Measurements from ENCODE around the gene PRPH. TPM values are rescaled to one million over a fixed set of nuclear protein-coding genes. Genes with fewer than 3 reads are reported as not detected.

PRPH gene
- total RNA-seq, 1 donor from 2014 or later = 7.3 TPM

DNA sequence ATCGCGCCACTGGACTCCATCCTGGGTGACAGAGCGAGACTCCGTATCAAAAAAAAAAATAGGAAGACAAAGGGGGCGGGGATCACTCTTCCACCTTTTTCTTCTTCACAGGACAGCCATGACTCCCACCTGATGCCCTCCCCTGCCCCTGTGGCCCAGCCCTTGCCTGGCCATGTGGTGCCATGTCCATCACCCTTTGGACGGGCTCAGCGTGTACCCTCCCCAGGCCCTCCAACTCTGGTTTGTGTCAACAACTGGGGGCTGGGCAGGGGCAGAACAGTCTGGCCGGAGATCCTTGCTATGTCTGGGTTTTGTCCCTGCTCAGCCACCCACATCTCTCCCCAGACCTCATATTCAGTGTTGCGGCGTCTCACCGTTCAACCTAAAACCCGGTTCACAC lies 33.9 kb downstream of the PRPH start:
- TF ChIP-seq, protein P1, sequence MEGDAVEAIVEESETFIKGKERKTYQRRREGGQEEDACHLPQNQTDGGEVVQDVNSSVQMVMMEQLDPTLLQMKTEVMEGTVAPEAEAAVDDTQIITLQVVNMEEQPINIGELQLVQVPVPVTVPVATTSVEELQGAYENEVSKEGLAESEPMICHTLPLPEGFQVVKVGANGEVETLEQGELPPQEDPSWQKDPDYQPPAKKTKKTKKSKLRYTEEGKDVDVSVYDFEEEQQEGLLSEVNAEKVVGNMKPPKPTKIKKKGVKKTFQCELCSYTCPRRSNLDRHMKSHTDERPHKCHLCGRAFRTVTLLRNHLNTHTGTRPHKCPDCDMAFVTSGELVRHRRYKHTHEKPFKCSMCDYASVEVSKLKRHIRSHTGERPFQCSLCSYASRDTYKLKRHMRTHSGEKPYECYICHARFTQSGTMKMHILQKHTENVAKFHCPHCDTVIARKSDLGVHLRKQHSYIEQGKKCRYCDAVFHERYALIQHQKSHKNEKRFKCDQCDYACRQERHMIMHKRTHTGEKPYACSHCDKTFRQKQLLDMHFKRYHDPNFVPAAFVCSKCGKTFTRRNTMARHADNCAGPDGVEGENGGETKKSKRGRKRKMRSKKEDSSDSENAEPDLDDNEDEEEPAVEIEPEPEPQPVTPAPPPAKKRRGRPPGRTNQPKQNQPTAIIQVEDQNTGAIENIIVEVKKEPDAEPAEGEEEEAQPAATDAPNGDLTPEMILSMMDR (conservative IDR thresholded peaks at IDR 0.05) = no peak

DNA sequence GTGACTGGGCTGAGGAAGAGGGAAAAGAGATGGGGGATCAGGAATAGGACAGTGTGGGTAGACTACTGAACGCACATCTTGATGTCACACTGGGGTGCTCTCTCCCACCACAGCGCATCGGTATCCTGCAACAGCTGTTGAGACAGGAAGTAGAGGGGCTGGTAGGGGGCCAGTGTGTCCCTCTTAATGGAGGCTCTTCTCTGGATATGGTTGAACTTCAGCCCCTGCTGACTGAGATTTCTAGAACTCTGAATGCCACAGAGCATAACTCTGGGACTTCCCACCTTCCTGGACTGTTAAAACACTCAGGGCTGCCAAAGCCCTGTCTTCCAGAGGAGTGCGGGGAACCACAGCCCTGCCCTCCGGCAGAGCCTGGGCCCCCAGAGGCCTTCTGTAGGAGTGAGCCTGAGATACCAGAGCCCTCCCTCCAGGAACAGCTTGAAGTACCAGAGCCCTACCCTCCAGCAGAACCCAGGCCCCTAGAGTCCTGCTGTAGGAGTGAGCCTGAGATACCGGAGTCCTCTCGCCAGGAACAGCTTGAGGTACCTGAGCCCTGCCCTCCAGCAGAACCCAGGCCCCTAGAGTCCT lies 35.2 kb downstream of the PRPH start:
- Mint-ChIP-seq H3K4me3 (no peak overlapping the region), H3K36me3 (peaks cover 8% of the 10 kb centered on the region), H3K27ac (no peak overlapping the region), H3K27me3 (peaks cover 12% of the 10 kb centered on the region), H3K4me1 (ENCODE audit: unreplicated experiment) (peaks cover 10% of the 10 kb centered on the region), H3K9me3 (no peaks in the 10 kb centered on the region)
- TF ChIP-seq, protein P1 (conservative IDR thresholded peaks at IDR 0.05) = no peak
- DNase-seq (ENCODE audit: extremely low spot score, unreplicated experiment) = no peak

More for the DNA sequence above, 33.9 kb downstream of the PRPH start:
- no peak for DNase-seq (ENCODE audit: extremely low spot score, unreplicated experiment)
- Mint-ChIP-seq H3K27me3 (peaks cover 4% of the 10 kb centered on the region), H3K4me3 (no peak overlapping the region), H3K36me3 (peaks cover 4% of the 10 kb centered on the region), H3K4me1 (ENCODE audit: unreplicated experiment) (peaks cover 15% of the 10 kb centered on the region), H3K27ac (no peak overlapping the region), H3K9me3 (no peaks in the 10 kb centered on the region)

DNA sequence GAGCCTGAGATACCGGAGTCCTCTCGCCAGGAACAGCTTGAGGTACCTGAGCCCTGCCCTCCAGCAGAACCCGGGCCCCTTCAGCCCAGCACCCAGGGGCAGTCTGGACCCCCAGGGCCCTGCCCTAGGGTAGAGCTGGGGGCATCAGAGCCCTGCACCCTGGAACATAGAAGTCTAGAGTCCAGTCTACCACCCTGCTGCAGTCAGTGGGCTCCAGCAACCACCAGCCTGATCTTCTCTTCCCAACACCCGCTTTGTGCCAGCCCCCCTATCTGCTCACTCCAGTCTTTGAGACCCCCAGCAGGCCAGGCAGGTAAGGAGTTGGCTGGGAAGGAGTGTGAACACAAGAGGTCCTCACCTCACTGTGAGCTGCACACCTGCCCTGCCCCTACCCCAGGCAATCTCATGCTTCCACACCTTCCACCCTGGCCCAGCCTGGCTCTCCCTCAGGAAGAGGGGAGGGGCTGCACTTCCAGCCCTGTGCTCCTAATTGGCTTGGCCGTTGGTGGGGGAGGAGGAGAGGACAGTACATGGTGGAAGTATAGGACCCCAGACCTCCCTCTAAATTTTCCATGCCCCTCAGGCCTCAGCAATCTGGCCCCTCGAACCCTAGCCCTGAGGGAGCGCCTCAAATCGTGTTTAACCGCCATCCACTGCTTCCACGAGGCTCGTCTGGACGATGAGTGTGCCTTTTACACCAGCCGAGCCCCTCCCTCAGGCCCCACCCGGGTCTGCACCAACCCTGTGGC lies 35.9 kb downstream of the PRPH start:
- H3K36me3 Mint-ChIP-seq = peaks cover 8% of the 10 kb centered on the region
- H3K9me3 Mint-ChIP-seq = no peaks in the 10 kb centered on the region
- TF ChIP-seq, protein P1 (conservative IDR thresholded peaks at IDR 0.05) = no peak
- H3K27me3 Mint-ChIP-seq = peaks cover 19% of the 10 kb centered on the region
- DNase-seq (ENCODE audit: extremely low spot score, unreplicated experiment) = no peak
- no peak overlapping the region for H3K27ac Mint-ChIP-seq
- peaks cover 10% of the 10 kb centered on the region for H3K4me1 Mint-ChIP-seq (ENCODE audit: unreplicated experiment)
- H3K4me3 Mint-ChIP-seq = no peak overlapping the region

DNA sequence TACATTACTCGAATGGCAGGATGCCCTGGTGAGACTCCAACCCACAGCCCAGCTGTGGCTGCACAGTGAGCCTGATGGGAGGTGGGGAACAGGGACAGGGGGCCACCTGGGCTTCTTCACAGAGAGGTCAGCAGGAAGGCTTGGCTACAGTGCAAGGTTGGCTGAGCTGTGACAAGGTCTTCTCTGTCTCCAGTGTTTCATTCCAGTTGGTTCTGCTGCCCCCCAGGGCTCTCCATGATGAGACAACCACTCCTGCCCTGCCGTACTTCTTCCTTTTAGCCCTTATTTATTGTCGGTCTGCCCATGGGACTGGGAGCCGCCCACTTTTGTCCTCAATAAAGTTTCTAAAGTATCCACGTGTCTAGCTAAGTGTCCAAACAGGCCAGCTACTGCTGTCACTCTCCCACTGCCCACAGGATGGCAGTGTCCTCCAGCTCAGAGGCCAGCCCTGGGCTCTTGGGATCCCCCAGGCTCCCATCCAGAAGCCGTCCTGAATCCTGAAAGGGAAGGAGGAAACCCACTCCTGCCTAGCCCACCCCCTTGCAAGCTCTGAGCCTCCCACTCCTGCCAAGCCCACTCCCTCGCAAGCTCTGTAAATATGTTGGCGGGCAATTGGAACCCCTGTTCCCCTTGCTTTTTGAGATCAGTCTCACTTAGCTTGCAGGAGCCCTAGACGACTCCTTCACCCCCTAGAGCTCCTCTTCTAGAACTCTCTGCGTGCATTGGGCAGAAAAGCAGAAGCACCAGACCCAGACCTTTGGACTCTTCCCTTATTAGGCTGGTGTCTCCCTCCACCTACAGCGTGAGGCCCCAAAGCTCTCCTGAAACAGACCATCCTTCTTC lies 36.7 kb downstream of the PRPH start:
- Mint-ChIP-seq H3K9me3 (no peaks in the 10 kb centered on the region), H3K4me1 (ENCODE audit: unreplicated experiment) (peaks cover 10% of the 10 kb centered on the region), H3K4me3 (peak overlapping the region; percentile 4), H3K27me3 (peaks cover 22% of the 10 kb centered on the region), H3K36me3 (peaks cover 8% of the 10 kb centered on the region), H3K27ac (peak overlapping the region; percentile 23)
- TF ChIP-seq, protein P1 (conservative IDR thresholded peaks at IDR 0.05) = peak; percentile 84
- DNase-seq (ENCODE audit: extremely low spot score, unreplicated experiment) = no peak

DNA sequence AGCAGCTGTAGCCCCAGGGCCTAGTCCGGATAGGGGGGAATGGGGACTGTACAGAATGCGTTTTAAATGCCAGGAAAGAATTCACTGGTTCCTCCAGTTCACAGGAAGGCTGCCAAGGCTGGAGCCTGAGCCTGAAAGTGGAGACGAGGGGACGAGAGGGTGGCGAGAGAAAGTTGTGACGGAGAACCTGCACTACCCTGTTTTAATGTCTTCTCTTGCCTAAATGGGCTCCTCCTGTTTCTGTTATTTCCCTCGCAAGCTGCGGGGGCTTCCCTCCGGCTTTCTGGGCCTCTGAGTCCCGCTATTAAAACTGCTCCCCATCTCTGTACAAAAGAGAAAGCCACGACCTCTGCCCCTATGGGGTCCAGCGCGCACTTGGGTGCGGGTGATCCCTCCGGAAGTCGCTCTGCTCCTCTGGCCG lies 37.5 kb downstream of the PRPH start:
- Mint-ChIP-seq H3K4me3 (no peak overlapping the region), H3K36me3 (peaks cover 8% of the 10 kb centered on the region), H3K9me3 (no peaks in the 10 kb centered on the region), H3K27me3 (peaks cover 30% of the 10 kb centered on the region), H3K27ac (peak overlapping the region; percentile 23), H3K4me1 (ENCODE audit: unreplicated experiment) (peaks cover 14% of the 10 kb centered on the region)
- no peak for DNase-seq (ENCODE audit: extremely low spot score, unreplicated experiment)
- TF ChIP-seq, protein P1 (conservative IDR thresholded peaks at IDR 0.05) = no peak
